ENCODE results near the gene CDKN2AIPNL.
"Not testable (repeated sequence)": the region's sequence is repeated elsewhere in the genome, so short reads cannot be mapped to it uniquely, and the experiment has no call there.

CDKN2AIPNL gene

GRCh38 chr5:134437847-134438581 lies 26.3 kb upstream of the CDKN2AIPNL start:
- DNase-seq = no peak

- DNase-seq = no peak
Measured at GRCh38 chr5:134437340-134437846, 25.7 kb upstream of the CDKN2AIPNL start.

GRCh38 chr5:134436523-134437339 lies 25.1 kb upstream of the CDKN2AIPNL start:
- DNase-seq = no peak

- no peak for DNase-seq
Measured at GRCh38 chr5:134435560-134435959, 23.9 kb upstream of the CDKN2AIPNL start.

- DNase-seq = no peak
Measured at GRCh38 chr5:134432677-134433359, 21.1 kb upstream of the CDKN2AIPNL start.

- DNase-seq = no peak
Measured at GRCh38 chr5:134432174-134432573, 20.5 kb upstream of the CDKN2AIPNL start.

GRCh38 chr5:134430001-134430569 lies 18.4 kb upstream of the CDKN2AIPNL start:
- no peak for DNase-seq

GRCh38 chr5:134427540-134428041 lies 15.9 kb upstream of the CDKN2AIPNL start:
- DNase-seq = no peak

GRCh38 chr5:134426361-134426760 lies 14.7 kb upstream of the CDKN2AIPNL start:
- DNase-seq = no peak

- DNase-seq = no peak
Measured at GRCh38 chr5:134423376-134423775, 11.7 kb upstream of the CDKN2AIPNL start.

GRCh38 chr5:134422791-134423365 lies 11.2 kb upstream of the CDKN2AIPNL start:
- DNase-seq = no peak

- not testable (repeated sequence) for DNase-seq
Measured at GRCh38 chr5:134421038-134421437, 9.4 kb upstream of the CDKN2AIPNL start.

- DNase-seq = no peak
Measured at GRCh38 chr5:134420343-134420742, 8.7 kb upstream of the CDKN2AIPNL start.

- no peak for DNase-seq
Measured at GRCh38 chr5:134418958-134419357, 7.3 kb upstream of the CDKN2AIPNL start.

GRCh38 chr5:134417707-134418106 lies 6.0 kb upstream of the CDKN2AIPNL start:
- DNase-seq = no peak

- DNase-seq = no peak
Measured at GRCh38 chr5:134413046-134413445, 1.4 kb upstream of the CDKN2AIPNL start.

GRCh38 chr5:134411228-134411545 lies 494 bp downstream of the CDKN2AIPNL start:
- no peak for DNase-seq

GRCh38 chr5:134410822-134411221 lies 859 bp downstream of the CDKN2AIPNL start:
- no peak for DNase-seq

- DNase-seq = no peak
Measured at GRCh38 chr5:134409321-134409720, 2.4 kb downstream of the CDKN2AIPNL start.

GRCh38 chr5:134406390-134406789 lies 5.3 kb downstream of the CDKN2AIPNL start:
- DNase-seq = no peak

- DNase-seq = no peak
Measured at GRCh38 chr5:134403951-134404350, 7.7 kb downstream of the CDKN2AIPNL start.

GRCh38 chr5:134398609-134399155 lies 13.0 kb downstream of the CDKN2AIPNL start:
- no peak for DNase-seq
